GM12865 (cell line): ENCODE data around the gene PLEKHA4.

Experiments
- DNase-seq: peaks from one replicate; pipeline ENCODE4 v3.0.0; 2010; ENCODE audit warnings: low read depth
- H3K4me3 ChIP-seq: 2 replicates; pipeline ENCODE4 v1.5.1; 2011; ENCODE audit warnings: mild to moderate bottlenecking, low read depth, low read length, control low read depth
- TF ChIP-seq, protein P1 (sequence below): IDR thresholded peaks from 2 replicates; pipeline ENCODE4 v1.5.1; 2011; ENCODE audit warnings: low read length, control low read depth, low read depth, inconsistent platforms; ENCODE audit not compliant: insufficient read depth; ENCODE audit errors: missing control alignments

The PLEKHA4 gene

DNA sequence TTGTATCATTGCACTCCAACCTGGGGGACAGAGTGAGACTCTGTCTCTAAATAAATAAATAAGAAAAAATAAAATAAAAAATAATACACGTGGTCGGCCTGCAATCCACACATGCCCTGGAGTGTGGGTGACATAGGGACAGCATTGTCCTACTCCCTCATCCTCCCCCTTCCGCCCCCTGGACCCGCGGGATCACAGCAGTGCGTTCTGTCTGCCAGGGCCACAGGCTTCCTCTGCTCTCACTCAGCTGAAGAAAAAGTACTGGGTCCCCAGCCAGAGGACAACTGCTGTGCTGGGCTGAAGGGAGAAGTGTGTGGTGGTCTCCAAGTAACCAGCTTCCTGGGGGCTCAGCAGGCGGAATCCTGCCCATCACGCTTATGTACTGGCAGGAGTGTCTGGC lies 63.9 kb downstream of the PLEKHA4 start:
- TF ChIP-seq, protein P1, sequence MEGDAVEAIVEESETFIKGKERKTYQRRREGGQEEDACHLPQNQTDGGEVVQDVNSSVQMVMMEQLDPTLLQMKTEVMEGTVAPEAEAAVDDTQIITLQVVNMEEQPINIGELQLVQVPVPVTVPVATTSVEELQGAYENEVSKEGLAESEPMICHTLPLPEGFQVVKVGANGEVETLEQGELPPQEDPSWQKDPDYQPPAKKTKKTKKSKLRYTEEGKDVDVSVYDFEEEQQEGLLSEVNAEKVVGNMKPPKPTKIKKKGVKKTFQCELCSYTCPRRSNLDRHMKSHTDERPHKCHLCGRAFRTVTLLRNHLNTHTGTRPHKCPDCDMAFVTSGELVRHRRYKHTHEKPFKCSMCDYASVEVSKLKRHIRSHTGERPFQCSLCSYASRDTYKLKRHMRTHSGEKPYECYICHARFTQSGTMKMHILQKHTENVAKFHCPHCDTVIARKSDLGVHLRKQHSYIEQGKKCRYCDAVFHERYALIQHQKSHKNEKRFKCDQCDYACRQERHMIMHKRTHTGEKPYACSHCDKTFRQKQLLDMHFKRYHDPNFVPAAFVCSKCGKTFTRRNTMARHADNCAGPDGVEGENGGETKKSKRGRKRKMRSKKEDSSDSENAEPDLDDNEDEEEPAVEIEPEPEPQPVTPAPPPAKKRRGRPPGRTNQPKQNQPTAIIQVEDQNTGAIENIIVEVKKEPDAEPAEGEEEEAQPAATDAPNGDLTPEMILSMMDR: no peak
- no peak overlapping the region for H3K4me3 ChIP-seq
- no peak for DNase-seq

DNA sequence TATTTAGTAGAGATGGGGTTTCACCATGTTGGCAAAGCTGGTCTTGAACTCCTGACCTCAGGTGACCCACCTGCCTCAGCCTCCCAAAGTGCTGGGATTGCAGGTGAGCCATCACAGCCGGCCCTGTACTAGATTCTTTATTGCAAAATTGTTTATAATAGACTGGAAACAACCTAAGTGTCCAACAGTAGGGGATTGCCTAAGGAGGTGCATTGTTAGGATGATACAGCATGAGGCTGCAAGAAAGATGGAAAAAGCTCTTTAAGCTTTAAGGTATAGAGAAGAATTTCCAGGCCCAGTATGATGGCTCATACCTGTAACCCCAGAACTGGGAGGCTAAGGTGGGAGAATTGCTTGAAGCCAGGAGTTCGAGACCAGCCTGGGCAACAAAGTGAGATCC lies 65.8 kb downstream of the PLEKHA4 start:
- TF ChIP-seq, protein P1: no peak
- DNase-seq: no peak
- no peak overlapping the region for H3K4me3 ChIP-seq

DNA sequence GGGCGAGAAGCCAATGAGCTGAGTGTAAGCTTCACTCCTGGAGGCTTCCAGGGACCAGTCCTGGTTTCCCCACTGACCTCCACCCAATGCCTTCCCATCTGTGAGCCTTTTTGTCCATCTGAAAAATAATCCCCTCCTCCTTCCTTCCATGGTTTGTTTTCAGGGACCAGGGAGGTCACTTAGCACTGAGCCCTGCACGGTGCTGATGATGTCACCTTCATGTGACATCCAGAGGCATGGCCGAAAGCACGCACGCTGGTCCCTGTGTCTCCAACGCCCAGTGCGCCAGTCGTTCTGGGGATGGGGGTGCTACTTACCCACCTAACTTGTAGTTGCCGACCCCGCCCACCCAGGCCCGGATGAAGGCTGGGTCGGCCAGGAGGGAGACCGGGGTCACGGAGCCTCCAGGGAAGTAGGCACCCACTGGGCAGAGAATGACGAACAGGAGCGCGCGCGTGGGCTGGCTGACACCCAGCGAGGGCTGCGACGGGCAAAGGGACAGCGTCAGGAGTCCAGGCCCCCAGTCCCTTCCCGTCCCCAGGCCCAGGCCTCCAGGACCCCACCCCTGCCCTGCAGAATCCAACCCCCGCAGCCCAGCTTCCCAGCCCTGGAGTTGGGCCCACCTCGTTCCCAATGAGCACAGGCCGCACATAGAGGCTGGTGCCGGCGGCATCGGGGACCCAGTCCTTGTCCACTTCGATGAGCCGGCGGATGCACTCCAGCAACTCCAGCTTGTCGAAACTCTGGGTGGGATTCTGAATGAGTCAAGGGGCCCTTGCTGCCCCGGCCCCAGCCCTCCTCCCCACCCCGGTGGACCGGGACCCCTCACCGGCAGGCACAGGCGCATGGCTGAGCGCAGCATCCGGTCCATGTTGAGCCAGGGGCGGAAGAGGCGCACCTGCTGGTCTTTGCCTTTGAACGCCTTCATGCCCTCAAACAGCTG lies 68.8 kb downstream of the PLEKHA4 start:
- H3K4me3 ChIP-seq: no peak overlapping the region
- no peak for DNase-seq
- TF ChIP-seq, protein P1: no peak

DNA sequence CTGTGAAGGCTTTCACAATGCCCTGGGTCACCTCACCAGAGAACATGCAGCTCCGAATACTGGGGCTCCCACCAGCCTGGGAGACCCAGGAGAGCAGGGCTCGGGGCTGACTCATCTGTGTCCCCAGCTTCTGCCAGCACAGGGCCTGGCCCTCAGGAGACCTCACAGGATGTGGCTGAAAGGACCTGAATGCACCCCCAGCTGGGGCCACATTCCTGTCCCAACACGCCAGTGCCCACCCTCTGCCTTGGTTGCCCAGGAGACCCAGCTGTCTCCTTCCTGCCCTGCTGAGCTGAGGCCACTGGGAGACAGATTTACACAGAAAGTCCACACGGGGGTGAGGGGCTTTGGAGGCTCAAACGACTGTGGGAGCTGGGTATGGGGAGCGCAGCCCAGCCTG lies 69.5 kb downstream of the PLEKHA4 start:
- TF ChIP-seq, protein P1: no peak
- no peak overlapping the region for H3K4me3 ChIP-seq
- DNase-seq: peak; percentile 86

DNA sequence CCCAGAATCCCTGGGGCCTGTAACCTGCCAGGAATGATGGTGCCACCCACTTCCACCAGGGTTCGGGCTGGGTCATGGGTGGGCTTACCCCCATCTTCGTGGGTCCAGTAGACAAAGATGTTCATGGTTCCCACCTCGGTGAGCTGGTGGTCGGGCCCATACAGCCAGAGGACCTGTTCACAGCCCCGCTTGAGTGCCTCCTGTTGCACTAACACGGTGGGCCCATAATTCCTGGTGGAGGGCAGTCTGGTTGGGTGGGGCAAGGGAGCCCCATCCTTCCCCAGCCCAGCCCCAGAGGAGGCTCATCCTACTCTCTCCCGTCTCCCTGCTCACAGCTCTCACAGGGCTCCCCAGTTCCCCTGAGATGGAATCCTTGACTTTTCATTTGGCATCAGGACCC lies 71.3 kb downstream of the PLEKHA4 start:
- TF ChIP-seq, protein P1: no peak
- H3K4me3 ChIP-seq: no peak overlapping the region
- DNase-seq: no peak

DNA sequence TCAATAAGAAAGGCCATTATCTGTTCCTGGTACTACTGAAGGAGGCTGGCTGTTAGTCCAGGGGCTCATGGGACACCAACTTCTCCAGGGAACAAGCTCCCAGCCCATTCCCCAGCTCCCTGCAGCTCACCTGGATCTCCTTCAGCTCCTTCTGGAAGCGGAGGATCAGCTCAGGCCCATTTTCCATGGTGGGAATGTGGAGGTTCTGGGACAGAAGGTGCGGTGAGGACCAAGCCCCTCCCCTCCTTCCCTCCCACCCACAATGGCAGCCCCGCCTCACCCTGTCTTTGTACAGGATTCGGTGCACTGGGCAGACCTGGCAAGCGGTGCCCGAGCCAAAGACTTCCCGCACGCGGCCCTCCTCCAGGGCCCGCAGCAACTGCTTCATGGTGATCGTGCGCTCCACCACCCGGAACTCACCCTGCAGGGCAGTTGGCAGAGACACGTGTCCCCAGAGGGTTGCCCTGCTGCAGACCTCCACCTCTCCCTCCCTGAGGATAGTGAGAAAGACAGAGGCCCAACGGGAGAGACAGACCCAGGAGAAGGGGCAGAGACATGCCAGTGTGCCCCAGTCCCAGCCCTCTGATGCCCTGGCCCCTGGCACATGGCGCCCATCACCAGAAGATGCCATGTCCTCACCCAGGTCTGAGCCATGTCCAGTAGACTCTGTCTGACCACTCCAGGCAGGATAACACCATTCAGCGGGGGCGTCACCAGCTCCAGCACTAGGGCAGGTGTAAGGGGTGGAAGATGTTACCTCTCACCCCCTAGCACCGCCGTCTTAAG lies 71.9 kb downstream of the PLEKHA4 start:
- DNase-seq: no peak
- no peak overlapping the region for H3K4me3 ChIP-seq
- TF ChIP-seq, protein P1: no peak
